Hypothalamus (tissue), 51 donors: ENCODE results near the gene FLOT1.

Experiments
- DNase-seq, 51 donors: peaks; one replicate each; lab custom pipeline; 2025; lab: John Stamatoyannopoulos, UW

Gene FLOT1

DNA sequence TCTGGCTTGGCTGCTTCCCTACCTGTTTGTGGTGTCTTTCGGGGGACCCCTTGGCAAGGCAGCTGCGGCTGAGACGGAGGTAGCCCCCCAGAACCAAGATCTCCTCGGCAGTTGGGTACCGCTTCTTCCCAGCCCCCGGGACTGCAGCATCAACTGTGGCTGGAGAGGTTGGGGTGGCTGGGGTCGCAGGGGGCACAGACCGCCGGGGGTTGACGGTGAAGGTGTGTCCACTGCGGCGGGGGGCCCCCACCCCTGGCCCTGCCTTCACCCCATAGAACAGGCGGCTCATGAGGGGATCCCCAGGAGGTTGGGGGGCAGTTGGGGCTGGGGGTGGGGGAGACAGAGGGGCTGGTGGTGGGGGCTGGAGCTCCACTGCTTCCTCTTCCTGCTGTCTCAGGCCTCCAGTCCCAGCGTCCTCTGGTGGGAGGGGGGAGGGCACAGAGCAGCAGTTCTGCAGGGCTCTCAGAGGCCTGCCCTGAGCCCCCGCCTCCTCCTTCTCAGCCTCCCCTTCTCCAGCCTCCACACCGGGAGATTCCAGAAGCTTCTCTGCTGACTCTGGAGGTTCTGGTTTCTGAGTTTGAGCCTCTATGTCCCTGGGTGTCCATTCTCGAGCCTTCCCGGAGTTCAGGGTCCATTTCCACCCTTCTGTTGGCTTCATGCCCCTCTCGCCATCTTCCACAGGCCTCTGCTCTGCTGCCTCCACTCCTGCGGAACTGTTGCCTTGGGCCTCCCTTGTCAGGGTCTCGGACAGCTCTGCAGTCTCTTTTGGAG, 57.9 kb downstream of the FLOT1 start:
- DNase-seq = peak in 12 of 51 donors; percentile 9 to 34 (median 19)

DNA sequence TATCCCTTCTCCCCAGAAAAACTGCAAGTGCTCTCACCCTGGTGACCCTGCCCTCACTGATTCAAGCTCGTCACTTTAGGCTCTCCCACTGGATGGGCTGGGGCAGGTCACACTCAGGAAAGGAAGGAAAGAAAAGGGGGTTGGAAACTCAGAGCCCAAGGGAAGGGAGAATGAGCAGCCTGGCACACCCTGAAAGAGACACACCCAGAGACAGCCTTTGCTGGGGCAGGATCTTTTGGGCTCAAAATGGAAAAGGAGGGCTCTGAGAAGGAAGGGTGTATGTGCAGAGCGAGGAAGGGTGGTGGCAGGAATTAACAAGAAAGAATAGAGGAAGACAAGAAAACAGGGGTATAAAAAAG, 58.5 kb downstream of the FLOT1 start:
- DNase-seq = no peak

DNA sequence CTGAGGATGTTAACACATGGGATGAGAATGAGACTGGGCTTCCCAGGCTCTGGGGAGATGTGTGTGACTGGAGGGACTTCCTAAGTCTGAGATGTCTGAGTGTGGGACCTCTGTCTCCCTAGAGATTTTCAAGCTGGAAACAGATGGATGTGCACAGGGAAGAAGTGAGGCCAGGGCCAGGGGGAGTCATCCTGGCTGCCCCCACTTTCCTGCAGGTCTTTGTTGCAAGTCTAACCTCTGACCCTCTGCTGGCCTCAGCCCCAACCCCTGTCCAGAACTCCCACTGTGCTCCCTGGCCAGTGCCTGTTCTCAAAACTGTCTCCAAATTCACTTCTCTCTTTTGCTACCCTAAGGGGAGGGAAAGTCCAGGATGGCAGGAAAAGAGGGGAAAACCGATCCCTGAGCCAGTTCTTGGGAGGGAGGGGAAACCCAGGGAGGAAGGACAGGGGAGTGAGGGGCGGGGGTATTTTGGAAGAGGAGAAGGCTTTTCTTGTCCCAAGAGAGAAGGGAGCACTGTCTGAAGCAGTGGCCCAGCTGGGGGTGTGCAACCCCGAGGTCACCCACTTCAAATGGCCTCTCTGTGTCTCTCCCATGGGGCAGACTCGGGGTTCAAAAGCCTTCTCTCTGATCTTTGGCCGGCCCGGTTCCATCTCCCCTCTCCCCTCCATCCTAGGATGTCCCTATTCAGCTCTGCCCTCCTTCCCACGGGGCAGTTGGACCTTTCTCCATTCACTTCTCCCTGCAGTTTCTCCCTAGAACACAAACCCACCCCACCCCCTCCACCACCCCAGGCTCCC, 59.1 kb downstream of the FLOT1 start:
- peak in 2 of 51 donors; percentile 8 to 13 for DNase-seq

DNA sequence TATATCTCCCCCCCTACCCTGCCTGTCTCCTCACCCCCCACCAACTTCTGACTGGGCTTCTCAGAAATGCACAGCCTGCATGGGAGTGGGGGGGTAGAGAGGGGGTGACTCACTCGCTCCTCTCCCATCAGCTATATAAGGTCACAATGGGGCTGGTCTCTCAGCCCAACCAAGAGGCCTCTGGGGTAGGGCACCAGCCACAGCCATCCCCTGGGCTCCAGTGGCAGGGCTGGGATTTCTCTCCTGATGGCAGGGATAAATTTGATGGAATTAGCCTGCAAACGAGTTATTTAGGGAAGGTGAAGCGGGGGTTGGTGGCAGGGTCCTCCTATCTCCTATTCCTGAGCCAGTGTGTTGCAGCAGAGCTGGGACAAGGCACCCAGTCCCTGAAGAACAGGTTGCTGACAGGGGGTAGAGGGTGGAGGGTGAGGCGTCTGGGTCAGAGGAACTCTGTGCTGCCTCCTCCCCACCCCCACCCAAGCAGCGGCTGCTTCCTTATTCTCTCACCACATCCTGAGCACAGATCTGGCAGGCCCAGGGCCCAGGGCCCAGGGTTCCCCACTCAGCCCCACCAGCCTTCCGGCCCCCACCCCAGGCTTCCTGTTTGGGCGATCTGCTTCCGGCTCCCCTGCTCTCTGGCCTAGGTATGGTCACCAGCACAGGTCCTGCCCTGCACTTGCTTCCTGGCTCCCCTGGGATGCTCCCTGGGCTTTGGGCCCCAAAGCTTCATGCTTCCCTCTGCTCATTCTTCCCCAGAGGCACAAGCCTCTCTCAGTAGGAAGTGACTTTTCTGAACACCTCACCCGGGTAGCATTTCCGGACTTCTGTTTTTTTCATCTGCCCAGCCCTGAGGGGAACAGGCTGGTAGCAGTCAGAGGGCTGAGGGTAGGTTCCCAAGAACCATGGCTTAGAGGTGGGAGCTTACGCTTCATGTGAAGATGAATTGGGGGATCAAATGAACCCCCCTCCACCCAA, 60.1 kb downstream of the FLOT1 start:
- peak in 37 of 51 donors; percentile 7 to 66 (median 31) for DNase-seq

DNA sequence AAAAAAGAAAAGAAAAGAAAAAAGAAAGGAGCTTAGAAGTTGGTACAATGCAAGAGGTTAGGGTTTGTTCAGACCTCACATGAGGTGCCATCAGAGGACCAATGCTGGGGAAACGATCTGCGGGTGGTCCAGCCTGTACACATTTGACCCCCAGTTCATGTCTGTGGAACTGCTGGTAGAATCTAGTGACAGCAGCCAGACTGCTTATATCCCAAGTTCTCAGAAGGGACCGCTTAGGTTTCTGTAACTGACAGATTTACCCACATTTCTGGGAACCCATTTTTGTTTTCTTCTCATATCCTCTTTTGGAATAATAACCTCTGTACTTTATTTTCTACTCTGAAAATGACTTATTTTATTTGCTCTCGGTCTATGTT, 60.7 kb downstream of the FLOT1 start:
- no peak for DNase-seq

DNA sequence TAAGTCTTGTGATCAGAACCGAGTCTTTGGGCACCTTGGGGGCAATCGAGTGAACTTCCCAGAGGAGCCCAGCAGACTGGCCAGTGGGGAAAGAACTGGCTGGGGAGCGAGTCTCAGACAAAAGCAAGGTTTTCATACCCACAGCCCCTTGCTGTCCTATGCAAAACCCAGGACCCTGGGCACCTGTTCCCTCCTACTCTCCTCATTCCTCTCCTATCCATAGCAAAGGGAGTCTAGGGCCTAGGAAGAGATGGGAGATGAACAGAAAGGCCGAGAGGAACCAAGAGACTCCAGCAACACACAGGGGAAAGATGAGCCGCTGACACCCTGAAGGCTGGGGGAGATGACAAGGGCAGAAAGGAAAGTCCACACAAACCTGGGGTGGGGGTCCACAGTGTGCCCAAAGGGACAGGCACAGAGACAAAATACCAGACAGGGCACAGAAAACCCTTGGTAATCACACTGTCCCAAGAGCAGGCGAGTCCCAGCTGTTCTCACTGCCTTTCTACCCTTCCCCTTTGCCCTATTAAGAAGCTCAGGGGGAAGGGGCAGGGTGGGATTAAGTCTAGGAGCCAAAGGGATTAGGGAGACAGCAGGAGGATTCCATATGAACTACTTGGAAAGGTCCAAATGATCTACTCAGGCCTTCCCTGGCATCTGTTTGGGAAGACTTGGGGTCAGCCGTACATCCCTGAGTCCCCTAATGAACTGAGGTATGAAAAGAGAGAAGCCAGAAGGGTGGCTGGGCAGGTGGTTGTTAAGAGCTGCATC, 62.5 kb downstream of the FLOT1 start:
- no peak for DNase-seq

DNA sequence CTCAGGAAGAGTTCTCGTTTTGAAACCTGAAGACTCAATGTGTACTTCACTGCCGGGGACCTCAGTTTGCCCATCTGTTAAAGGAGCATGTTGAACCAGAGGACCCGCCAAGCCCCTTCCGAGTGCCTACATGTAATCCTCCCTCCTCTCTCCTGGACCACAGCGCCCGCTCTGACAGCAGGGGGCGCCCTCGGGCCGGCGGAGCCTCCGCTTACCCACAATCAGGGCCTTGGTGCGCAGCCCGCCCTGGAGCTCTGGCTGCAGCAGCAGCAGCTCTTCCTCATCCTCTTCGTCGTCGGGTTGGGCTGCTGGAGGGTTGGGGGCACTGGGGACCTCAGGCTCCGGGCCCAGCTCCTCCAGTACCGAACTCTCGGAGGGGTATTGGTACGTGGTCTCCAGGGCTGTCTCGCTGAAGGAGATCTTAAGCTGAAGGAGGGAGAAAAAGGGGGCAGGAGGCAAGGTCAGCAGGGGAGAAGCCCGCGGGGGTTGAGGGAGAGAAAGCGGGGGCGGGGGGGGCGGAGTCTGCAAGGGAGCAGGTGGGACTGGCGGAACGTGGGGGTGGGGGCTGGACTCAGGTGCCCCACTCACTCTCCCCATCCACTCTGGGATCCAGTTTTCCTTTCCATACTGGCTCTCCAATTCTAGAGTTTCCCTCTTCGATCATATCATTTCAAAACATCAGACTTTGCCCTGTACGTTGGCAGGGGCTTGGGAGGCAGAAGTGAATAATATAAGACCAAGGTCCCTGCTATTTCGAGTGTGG, 63.3 kb downstream of the FLOT1 start:
- peak in 50 of 51 donors; percentile 16 to 90 (median 66) for DNase-seq
